HG03103 (cell line): ENCODE measurements around the gene CARNS1.

Experiments
- ATAC-seq: cut with Tn5 transposase; IDR thresholded peaks from one replicate; pipeline ENCODE4 v1.9.1; 2021; ENCODE audit warnings: low read depth; ENCODE audit not compliant: unreplicated experiment

The CARNS1 gene

GRCh38 chr11:67407688-67408163 lies 7.8 kb upstream of the CARNS1 start:
- ATAC-seq, result no peak

- ATAC-seq, result no peak
Observed at GRCh38 chr11:67408437-67409200, 6.9 kb upstream of the CARNS1 start.

- no peak for ATAC-seq
Observed at GRCh38 chr11:67409261-67409666, 6.2 kb upstream of the CARNS1 start.

GRCh38 chr11:67409781-67410368 lies 5.6 kb upstream of the CARNS1 start:
- ATAC-seq, result no peak

GRCh38 chr11:67410369-67410831 lies 5.1 kb upstream of the CARNS1 start:
- no peak for ATAC-seq

GRCh38 chr11:67410984-67411784 lies 4.3 kb upstream of the CARNS1 start:
- ATAC-seq, result no peak

DNA sequence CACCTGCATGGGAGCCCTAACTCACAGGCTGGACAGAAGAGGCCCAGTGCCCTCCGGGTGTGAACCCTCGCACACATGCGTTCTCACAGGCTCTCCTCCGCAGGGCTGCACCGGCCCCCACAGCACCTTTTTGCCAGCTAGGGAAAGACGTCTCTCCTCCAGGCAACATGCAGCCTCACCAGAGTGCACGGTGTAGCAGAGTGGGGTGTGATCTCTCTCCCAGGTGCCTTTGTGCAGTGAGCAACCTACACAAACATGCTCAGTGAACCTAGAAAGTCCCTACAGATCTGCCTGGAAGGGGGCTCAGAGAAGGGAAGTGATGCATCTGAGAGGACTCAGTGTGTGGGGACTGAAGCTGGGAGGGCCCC lies 3.7 kb upstream of the CARNS1 start:
- ATAC-seq, result no peak

DNA sequence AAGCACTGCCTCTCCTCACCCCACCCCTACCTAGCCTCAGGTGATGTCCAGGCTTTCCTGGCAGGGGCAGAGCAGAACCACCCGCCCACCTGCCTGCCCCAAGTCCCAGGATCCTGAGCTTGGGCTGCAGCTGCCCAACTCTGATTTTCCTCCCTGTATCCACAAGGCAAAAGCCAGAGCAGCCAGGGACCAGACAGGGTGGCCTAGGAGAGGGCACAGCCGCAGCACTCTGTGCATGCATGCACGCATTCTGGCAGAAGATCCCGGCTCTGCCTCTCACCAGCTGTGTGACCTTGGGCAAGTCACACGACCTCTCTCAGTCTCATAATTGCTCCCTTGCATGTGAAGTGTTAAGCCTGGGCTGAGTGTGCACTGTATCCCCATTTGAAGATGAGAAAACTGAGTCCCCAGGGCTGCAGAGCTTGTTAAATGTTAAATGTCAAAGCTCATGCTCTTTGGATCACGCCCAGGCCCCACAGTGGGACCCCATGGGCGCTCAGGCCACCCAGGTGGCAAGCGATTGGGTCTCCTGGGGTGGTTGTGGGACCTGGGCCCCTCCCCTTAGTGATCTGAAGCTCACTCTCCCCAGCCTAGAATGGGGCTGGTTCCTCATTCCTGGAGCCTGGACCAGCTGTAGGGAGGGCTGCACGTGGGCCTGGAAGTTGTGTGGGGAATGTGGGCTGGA lies 2.8 kb upstream of the CARNS1 start:
- no peak for ATAC-seq

DNA sequence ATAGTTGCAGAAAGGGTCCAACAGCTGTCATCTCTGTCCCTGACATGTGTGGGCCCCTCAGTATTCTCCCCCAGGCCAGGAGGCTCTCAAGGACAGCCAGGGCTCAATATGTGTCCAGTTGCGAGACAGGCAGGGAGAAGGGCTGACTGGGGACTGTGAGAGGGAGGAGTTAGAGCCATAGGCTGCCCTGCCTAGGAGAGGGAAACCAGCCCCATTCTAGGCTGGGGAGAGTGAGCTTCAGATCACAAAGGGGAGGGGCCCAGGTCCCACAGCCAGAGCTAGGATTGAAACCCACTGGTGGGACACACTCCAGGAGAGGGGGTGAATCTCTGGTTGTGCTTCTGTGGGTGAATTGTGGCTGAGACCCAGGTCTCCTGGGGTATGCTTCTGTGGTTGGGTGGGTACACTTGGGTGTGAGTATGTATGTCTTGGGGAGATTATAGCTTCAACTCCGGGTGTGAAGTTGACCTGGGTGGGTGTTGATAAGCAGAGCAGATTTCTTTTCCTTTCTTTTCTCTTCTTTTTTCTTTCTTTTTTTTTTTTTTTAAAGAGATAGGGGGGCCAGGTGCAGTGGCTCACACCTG lies 2.1 kb upstream of the CARNS1 start:
- ATAC-seq, result no peak

GRCh38 chr11:67416416-67417335 lies 1.2 kb downstream of the CARNS1 start:
- ATAC-seq, result no peak

DNA sequence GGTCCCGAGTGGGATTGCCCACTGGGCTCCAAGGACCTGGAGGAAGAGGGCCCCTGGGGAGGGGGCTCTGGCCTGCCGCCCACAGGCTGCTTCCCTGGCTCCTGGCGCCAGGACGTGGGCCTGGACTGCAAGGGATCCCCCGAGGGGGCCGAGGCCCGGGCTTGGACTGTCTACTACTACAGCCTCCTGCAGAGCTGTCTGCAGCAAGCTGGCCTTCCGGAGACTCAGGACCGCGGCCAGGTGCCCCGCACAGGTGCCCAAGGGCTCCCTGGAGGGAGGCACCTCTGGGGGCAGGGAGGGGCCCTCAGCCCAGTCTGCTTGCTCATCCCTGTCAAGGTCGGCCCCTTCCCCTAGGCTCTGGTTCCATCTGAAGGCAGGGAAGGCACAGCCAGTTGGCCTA lies 1.9 kb downstream of the CARNS1 start:
- ATAC-seq, result no peak

DNA sequence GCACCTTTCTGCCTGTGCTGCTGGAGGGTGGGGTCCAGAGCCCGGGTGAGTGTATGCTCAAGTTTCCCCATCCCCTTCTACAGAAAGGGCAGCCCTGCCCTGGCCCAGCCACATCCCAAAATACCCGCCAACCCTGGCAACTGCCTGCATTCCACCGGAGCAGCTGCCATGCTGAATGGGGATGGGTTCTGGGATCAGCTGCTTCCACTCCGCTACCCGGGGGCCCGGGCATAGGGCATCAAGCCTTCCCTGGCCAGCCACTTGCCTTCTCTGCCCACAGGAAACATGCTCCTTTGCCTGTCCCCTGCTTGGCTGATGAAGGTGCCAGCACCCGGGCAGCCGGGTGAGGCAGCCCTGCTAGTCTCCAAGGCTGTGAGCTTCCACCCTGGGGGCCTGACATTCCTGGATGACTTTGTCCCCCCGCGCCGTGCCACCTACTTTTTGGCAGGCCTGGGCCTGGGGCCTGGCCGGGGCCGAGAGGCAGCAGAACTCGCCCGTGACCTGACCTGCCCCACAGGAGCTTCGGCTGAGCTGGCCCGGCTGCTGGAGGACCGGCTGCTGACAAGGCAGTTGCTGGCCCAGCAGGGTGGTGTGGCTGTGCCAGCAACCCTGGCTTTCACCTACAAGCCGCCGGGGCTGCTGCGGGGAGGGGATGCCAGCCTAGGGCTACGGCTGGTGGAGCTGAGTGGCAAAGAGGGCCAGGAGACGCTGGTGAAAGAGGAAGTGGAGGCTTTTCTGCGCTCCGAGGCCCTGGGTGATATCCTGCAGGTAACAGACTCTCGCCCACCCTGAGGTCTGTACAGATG lies 3.2 kb downstream of the CARNS1 start:
- no peak for ATAC-seq

GRCh38 chr11:67419325-67420049 lies 4.0 kb downstream of the CARNS1 start:
- no peak for ATAC-seq

GRCh38 chr11:67420147-67420645 lies 4.7 kb downstream of the CARNS1 start:
- no peak for ATAC-seq

DNA sequence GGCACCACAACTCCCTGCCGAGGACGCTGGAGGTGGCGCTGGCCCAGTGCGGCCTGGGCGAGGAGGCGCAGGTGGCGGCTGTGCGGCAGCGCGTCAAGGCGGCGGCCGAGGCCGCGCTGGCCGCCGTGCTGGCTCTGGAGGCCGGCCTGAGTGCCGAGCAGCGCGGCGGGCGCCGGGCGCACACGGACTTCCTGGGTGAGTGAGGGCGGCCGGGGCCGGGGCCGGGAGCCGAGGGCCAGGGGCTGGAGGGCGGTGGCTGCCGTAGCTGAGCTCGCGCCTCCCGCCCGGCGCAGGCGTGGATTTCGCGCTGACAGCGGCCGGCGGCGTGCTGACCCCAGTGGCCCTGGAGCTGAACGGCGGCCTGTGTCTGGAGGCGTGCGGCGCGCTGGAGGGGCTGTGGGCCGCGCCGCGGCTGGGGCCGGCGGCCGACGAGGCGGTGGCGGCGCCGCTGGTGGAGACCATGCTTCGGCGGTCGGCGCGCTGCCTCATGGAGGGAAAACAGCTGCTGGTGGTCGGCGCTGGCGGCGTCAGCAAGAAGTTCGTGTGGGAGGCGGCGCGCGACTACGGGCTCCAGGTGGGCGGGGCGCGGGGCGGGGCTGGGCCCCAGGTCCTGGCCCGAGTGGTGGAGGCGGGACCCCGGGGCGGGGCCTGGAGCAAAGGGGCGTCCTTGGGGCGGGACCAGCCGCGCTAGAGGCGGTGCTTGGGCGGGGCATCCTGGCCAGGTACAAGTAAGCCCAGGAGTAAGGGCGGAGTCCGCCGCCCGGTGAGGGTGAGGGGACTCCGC lies 5.4 kb downstream of the CARNS1 start:
- ATAC-seq, result peak; percentile 86

DNA sequence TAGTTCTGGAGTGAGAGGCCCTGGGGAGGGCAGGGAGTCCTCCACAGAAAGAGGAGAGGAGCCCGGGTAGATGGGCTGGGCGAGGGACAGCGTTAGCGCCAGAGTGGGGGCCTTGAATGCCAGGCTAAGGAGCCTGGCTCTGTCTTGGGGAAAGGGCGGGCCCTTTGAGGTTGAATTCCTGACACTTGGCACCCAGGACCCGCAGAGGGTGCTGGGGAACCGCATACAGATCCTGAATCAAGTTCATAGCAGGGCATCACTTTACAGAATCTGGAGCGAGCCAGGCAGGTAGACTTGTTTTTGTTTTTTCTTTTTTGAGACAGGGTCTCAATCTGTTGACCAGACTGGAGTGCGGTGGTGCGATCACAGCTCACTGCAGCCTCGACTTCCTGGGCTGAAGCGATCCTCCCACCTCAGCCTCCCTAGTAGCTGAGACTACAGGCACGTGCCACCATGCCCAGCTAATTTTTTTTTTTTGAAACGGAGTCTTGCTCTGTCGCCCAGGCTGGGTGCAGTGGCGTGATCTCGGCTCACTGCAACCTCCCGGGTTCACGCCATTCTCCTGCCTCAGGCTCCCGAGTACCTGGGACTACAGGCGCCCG lies 6.1 kb downstream of the CARNS1 start:
- no peak for ATAC-seq

DNA sequence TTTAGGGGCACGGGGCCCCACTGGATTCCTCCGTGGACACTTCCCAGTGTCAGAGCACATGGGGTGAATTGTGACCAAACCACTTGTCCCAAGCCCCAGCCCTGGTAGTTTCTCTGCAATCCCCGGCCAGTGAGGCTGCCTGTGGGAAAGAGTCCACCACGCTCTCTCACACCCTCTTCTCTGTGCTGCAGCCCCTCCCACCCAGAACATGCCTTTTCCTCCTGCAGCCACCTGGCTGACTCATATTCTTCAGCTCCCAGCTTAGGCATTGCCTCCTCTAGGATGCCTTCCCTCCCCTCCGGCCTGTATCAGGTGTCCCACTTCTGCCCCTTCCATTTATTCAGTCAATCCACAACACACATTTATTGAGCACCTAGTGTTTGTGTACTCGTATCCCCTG lies 7.4 kb downstream of the CARNS1 start:
- no peak for ATAC-seq
